Heart left ventricle (tissue), 16 donors: ENCODE results near the gene FBH1. TPM values are rescaled to one million over a fixed set of nuclear protein-coding genes. Genes with fewer than 3 reads are reported as not detected.

Experiments used
- ATAC-seq, 4 donors: fragments of 200-7000 bp; cut with Tn5 transposase; one replicate each; pipeline ENCODE4 v1.9.1; 2020 to 2022; ENCODE audit warnings: moderate library complexity in 4 of 4, mild to moderate bottlenecking in 3 of 4, moderate number of reproducible peaks in 1 of 4
- DNase-seq, 5 donors: peaks; one replicate each; pipeline ENCODE4 v3.0.0-alpha.2; 2020
- H3K27ac ChIP-seq, 12 donors: fragments of 200-600 bp; sonication (generic) in 4 of 12; one replicate each; pipeline versions ENCODE4 v1.5.0 to v1.8.0; 2016 to 2022; ENCODE audit warnings: mild to moderate bottlenecking in 2 of 12
- H3K27me3 ChIP-seq, 9 donors: fragments of 200-600 bp; sonication (generic) in 2 of 9; one replicate each; pipeline versions ENCODE4 v1.5.1 to v1.8.0; 2016 to 2022; ENCODE audit warnings: mild to moderate bottlenecking in 3 of 9
- H3K36me3 ChIP-seq, 9 donors: fragments of 200-600 bp; sonication (generic) in 2 of 9; one replicate each; pipeline versions ENCODE4 v1.5.0 to v1.8.0; 2018 to 2022; ENCODE audit warnings: mild to moderate bottlenecking in 2 of 9
- H3K4me1 ChIP-seq, 12 donors: fragments of 200-600 bp; sonication (generic) in 4 of 12; one replicate each; pipeline versions ENCODE4 v1.5.0 to v1.8.0; 2016 to 2022; ENCODE audit warnings: mild to moderate bottlenecking in 3 of 12
- H3K4me3 ChIP-seq, 12 donors: fragments of 200-600 bp; sonication (generic) in 4 of 12; one replicate each; pipeline versions ENCODE4 v1.5.0 to v1.8.0; 2017 to 2022; ENCODE audit warnings: mild to moderate bottlenecking in 9 of 12, moderate library complexity in 4 of 12
- H3K9me3 ChIP-seq, 12 donors: fragments of 200-600 bp; sonication (generic) in 4 of 12; one replicate each; pipeline versions ENCODE4 v1.5.0 to v1.8.0; 2016 to 2022; ENCODE audit warnings: mild to moderate bottlenecking in 1 of 12
- POLR2A ChIP-seq, 2 donors: fragments of 450-650 bp; IDR thresholded peaks; one replicate each; pipeline ENCODE4 v1.6.1; 2017; ENCODE audit warnings: antibody characterized with exemption in 2 of 2, mild to moderate bottlenecking in 2 of 2, moderate library complexity in 2 of 2
- WGBS, 4 donors: extraction: QIAGEN DNeasy Blood & Tissue Kit in 2 of 4; methylation state at CpG; one replicate each; pipeline versions ENCODE4 v1.1.5 to v1.1.7; 2013 to 2018; 5-methylcytosine and 5-hydroxymethylcytosine counted together
- intact Hi-C, 10 donors: fragments of 100-400 bp; cut with DNase I; formaldehyde crosslinking; loops; one replicate each; pipeline versions ENCODE4 v1.11.1 to v1.14.2; 2022
- polyA plus RNA-seq, 2 donors: library from polyadenylated mRNA; stranded (reverse); fragments of 200-250 nt; gene quantifications; one replicate each; pipeline ENCODE4 v1.2.3, GENCODE V29; 2013
- total RNA-seq, 9 donors: library from RNA; depleted of rRNA in 2 of 9; stranded (reverse); fragments of >200 nt in 2 of 9; fragmentation: NEBNext Ultra II Directional in 3 of 9; extraction: Animal tissue kit (Norgen Biotek cat#: 25700) in 3 of 9; gene quantifications; one replicate each; pipeline versions ENCODE4 v1.1.0 to v1.2.4, GENCODE V29; 2016 to 2023
- TF ChIP-seq, protein P1 (sequence below), 12 donors: fragments of 200-600 bp; sonication (generic) in 4 of 12; IDR thresholded peaks; one replicate each; pipeline versions ENCODE4 v1.5.0 to v1.8.0; 2018 to 2022; ENCODE audit warnings: antibody characterized with exemption in 12 of 12, mild to moderate bottlenecking in 5 of 12
- donor health status: ischemic (EF 13 %, LVEDD 7.1; RV severe dilation, severe dysfunction).
- donor health status: healthy with polysubstance abuse.
- donor health status: DM: no; HTN: yes; CAD: no.
- donor health status: DM: no; HTN: no; CAD: no.
- donor health status: ischemic (EF 25% LVEDD 6.9; RV normal size, moderate dysfunction).
- donor health status: ischemic (EF 25% LVEDD 5.7; RV mildly dilated, moderate dysfunction).
- donor health status: healthy.
- donor health status: DM: yes; HTN: yes; CAD: no.
- donor health status: ischemic (EF 35%, LVEDD 5.7; RV mildly dilated, moderate dysfunction).
- donor health status: nonischemic (EF 11% LVEDD 7.7; RV severe dilation, severe dysfunction).
- donor health status: DM: yes; HTN: yes; CAD: no.
- donor health status: PGD.
- donor health status: ischemic (EF 29% LVEDD 5.4; RV normal size, mild dysfunction).
- donor health status: nonischemic (EF 23%, LVEDD 6.1; RV moderate dilation, normal function).

FBH1 gene
- total and polyA plus RNA-seq, 11 donors, result 57.4 to 111 (median 83.5) TPM

DNA sequence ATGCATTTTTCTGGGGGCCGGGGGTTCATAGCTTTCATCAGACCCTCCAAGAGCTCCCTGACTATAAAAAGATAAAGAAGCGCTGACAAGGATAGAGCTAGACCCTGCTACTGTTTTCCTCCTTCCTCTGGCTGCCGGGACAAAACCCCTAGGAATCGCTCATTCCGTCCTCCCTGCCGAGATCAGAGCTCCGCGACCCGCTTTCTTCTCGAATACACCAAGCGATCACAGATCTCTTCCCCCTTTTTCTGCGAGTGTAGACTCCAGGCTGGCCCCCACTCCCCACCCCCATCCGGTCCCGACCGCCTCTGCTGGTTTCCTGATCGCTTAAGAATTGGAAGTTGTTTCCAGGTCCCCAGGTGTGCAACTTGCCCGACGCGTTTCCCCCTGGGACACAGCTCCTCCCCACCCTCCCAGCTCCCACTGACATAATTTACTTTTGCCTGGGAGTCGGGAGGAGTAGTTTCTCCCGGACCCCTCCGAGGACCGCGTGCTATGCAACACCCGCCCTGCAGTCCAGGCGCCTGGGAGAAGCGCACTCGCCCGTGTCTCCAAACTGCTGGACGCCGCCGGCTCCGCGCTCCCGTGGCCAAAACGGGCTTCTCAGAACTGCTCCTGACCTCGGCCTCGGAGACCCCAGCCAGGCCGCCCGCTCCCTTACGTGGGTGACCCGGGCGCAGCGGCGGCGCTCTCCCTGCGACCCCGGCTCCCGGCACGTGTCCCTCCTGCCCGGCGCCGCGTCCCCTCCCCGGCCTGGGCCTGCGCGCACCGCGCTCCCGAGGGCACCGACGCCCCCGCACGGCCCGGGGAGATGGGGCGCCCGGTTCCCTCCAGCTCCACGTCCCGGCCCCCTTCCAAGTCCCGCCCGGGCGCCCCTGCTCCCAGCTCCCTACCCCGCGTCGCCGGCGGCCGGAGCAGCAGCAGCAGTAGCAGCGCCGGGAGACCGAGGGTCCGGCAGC lies 86.7 kb downstream of the FBH1 start:
- peak; percentile 25 to 76 (median 52) for DNase-seq
- intact Hi-C loops, result loop anchor here in 1 of 10 donors (2.0 kb wide), 1 partner anchor 32 kb away; no protein-coding TSS in a partner anchor

DNA sequence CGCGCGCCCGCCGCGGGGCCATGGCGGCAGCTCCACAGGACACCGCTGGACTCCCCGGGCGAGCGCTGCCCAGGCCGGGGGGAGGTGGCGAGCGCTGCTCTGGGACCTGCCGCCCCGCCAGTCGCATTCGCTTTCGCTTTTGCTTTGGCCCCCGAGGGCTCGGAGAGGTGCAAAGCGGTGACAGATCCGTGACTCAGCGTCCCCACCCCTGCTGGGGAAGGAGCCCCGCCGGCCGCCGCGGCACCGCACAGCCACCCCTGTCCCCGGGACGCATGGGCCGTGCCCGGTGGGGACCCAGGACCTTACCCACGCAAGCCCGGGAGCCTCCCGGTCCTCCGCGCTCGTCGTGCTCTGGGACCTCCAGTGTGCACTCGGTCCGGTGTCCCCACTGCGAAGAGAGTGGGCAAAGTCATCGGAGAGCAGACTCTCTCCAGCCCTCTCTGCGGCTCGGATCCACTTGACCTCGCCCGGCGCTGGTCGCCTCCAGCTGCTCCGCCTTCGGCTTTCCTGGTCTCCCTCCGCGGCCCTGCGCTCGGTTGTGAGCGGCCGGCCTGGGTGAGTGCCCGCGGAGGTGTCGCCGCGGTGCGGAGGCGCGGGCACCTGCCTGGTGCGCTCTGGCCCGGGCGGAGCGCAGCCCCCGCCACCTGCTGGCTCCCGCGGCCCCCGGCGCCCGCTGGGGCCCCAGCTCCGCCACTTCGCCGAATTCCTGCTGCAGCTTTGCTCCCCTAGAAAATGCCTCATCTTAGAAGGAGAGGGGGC lies 87.6 kb downstream of the FBH1 start, which contains the start of gene IL15RA:
IL15RA (minus strand) TSS at position 73 of the 759 bp plus-strand sequence; CDS start at position 22, 51 bp downstream.
- WGBS, 4 donors, result 0 to 1% (median 0%) methylated on average over 18 to 80 of the region's 80 CpGs
- DNase-seq (peak; percentile 71 to 89 (median 80)), ATAC-seq (peak; percentile 33 to 86 (median 84))
- no peaks in the 10 kb centered on the region for H3K9me3 ChIP-seq
- peak in 1 of 2 donors; percentile 59 for TF ChIP-seq POLR2A (IDR thresholded peaks at IDR 0.05)
- TF ChIP-seq, protein P1, sequence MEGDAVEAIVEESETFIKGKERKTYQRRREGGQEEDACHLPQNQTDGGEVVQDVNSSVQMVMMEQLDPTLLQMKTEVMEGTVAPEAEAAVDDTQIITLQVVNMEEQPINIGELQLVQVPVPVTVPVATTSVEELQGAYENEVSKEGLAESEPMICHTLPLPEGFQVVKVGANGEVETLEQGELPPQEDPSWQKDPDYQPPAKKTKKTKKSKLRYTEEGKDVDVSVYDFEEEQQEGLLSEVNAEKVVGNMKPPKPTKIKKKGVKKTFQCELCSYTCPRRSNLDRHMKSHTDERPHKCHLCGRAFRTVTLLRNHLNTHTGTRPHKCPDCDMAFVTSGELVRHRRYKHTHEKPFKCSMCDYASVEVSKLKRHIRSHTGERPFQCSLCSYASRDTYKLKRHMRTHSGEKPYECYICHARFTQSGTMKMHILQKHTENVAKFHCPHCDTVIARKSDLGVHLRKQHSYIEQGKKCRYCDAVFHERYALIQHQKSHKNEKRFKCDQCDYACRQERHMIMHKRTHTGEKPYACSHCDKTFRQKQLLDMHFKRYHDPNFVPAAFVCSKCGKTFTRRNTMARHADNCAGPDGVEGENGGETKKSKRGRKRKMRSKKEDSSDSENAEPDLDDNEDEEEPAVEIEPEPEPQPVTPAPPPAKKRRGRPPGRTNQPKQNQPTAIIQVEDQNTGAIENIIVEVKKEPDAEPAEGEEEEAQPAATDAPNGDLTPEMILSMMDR (IDR thresholded peaks at IDR 0.05), result peak in 5 of 12 donors; percentile 22 to 38 (median 28)
- H3K4me1 ChIP-seq, result peaks cover 0 to 43% (median 7%) of the 10 kb centered on the region in 12 donors
- peak within 1 kb of the TSS; percentile 78 to 99 (median 92) for H3K4me3 ChIP-seq
- intact Hi-C loops, result loop anchor here in 1 of 10 donors (2.0 kb wide), 1 partner anchor 33 kb away; no protein-coding TSS in a partner anchor
- peak within 1 kb of the TSS; percentile 90 to 97 (median 96) for H3K27ac ChIP-seq
- no peaks in the 10 kb centered on the region for H3K27me3 ChIP-seq
- no peaks in the 10 kb centered on the region for H3K36me3 ChIP-seq

More for the DNA sequence above, 86.7 kb downstream of the FBH1 start:
- H3K4me3 ChIP-seq, result peak overlapping the region; percentile 78 to 99 (median 92)
- H3K4me1 ChIP-seq, result peaks cover 0 to 52% (median 12%) of the 10 kb centered on the region in 12 donors
- 2 to 8% (median 4%) methylated on average over 47 to 82 of the region's 82 CpGs for WGBS, 4 donors
- H3K27ac ChIP-seq, result peak overlapping the region; percentile 90 to 97 (median 96)
- H3K27me3 ChIP-seq, result no peaks in the 10 kb centered on the region
- TF ChIP-seq, protein P1 (IDR thresholded peaks at IDR 0.05), result no peak
- no peak for TF ChIP-seq POLR2A (IDR thresholded peaks at IDR 0.05)
- no peaks in the 10 kb centered on the region for H3K9me3 ChIP-seq
- no peaks in the 10 kb centered on the region for H3K36me3 ChIP-seq
- peak; percentile 18 to 66 (median 58) for ATAC-seq

DNA sequence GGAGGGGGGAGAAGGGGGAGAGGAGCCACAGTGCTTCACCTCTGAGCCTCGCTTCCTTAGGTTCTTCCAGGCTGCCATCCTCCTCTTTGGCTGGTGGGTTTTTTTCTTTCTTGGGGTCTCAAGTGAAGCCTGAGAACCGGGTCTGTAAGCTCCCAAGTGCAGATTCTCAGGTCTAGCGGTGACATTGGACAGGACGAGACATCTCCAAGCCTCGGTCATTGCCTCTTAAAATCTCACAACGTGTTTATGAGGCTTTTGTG lies 88.1 kb downstream of the FBH1 start:
- Histone ChIP-seq H3K4me3 (peak overlapping the region; percentile 78 to 99 (median 92)), H3K27ac (peak overlapping the region; percentile 90 to 97 (median 96)), H3K36me3 (no peaks in the 10 kb centered on the region), H3K4me1 (peaks cover 0 to 38% (median 7%) of the 10 kb centered on the region in 12 donors), H3K27me3 (no peaks in the 10 kb centered on the region), H3K9me3 (no peaks in the 10 kb centered on the region)
- intact Hi-C loops, result no loop called here
- TF ChIP-seq, protein P1 (IDR thresholded peaks at IDR 0.05), result peak in 1 of 12 donors; percentile 4
- no peak for TF ChIP-seq POLR2A (IDR thresholded peaks at IDR 0.05)
- no peak for ATAC-seq
- DNase-seq, result no peak
- 16 to 23% (median 20%) methylated on average over 6 of the region's 6 CpGs for WGBS, 4 donors
